KG1 (cell line): ENCODE measurements around the gene P2RX2.
"Not testable (repeated sequence)": the region's sequence is repeated elsewhere in the genome, so short reads cannot be mapped to it uniquely, and the experiment has no call there.

Source experiments
- DNase-seq: peaks from one replicate; lab custom pipeline; 2025; lab: John Stamatoyannopoulos, UW

P2RX2 gene

DNA sequence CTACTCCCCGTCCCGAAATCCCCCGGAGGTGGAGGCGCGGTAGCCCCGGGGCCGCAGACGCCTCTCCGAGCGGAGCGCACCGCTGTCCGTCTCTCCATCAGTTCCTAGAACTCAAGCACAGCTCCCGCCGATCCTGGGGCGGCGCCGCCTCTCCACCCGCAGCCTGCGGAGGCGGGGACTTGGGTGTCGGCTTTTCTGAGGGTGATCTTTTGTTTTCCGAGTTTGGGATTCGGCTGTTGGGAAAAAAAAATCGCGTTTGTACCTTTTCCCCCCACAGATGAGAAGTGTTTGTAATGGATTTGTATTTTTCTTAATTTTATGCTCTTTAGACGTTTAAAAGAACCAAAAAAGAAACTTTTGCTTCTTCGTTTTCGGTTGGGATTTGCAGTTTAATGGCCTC is 34.8 kb upstream of the P2RX2 start:
- DNase-seq: no peak

DNA sequence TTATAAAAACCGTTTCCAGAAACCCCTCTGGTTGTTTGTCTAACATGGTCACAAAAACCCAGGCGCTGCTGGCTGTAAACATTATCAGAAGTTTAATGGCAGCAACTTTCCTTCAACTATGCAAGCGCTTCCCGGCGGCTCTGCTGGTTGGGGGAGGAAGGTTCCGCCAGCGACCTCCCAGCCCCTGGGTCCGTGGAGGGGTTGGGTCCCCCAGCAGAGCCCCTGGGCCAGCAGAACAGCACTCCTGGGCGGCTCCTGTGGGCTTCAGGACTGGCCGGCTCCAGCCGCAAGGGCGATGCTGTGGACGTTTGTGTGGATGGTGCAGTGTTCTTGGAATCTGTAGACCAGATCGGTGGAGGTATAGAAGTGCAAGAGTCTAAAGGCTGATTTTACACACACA is 34.1 kb upstream of the P2RX2 start:
- no peak for DNase-seq

DNA sequence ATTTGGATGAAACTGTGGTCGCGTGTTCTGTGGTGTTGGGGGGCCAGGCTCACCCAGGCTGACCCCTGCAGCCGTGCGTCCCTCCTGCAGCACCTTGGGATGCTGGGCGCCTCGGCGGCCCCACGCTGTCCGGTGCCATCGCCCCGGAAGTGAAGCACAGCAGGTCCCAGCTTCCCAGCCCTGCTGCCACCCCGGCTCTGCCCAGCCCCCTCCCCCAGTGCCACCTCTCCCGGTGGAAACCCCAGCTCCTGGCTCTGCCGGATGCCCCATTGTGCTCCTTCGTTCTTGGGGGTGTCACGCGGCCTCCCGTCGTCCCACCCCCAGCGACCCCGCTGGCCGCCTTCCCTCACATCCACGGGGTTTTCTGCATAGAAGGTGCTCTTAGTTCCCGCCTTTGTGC is 33.4 kb upstream of the P2RX2 start:
- no peak for DNase-seq

DNA sequence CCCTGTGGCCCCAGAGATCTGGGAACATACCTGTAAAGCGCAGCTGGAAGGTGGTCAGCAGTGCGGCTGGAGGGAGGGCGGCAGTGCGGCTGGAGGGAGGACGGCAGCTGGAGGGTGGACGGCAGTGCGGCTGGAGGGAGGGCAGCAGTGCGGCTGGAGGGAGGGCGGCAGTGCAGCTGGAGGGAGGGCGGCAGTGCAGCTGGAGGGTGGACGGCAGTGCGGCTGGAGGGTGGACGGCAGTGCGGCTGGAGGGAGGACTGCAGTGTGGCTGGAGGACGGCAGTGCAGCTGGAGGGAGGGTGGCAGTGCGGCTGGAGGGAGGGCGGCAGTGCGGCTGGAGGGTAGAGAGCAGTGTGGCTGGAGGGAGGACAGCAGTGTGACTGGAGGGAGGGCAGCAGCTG is 31.6 kb upstream of the P2RX2 start:
- DNase-seq: no peak

DNA sequence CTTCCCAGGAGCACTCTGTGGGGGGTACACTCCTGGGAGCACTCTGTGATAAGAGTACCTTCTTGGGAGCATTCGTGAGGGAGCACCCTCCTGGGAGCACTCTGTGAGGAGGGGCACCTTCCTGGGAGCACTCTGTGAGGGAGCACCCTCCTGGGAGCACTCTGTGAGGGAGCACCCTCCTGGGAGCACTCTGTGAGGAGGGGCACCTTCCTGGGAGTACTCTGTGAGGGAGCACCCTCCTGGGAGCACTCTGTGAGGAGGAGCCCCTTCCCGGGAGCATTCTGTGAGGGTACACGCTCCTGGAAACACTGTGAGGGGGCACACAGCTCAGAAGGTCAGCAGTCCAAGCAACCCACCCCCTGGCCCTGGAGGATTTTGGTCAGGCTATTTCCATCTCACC is 30.8 kb upstream of the P2RX2 start:
- DNase-seq: no peak

DNA sequence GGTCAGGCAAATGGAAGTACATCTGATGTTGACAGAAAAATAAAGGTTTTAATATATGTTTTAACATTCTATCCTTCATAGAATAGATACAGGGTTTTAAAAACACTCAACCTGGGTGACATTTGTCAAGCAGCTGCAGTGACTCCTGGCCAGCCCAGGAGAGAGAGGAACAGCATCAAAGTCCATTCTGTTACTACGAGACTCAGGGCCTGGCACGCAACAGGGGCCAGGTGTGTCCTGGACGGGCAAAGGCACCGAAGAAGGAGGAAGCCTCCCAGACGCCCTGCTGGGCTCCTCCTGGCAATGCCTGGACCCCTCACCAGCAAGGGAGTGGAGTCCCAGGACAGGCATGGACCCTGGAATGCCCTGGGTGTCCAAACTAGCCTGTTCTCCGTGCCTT is 30.3 kb upstream of the P2RX2 start:
- no peak for DNase-seq

DNA sequence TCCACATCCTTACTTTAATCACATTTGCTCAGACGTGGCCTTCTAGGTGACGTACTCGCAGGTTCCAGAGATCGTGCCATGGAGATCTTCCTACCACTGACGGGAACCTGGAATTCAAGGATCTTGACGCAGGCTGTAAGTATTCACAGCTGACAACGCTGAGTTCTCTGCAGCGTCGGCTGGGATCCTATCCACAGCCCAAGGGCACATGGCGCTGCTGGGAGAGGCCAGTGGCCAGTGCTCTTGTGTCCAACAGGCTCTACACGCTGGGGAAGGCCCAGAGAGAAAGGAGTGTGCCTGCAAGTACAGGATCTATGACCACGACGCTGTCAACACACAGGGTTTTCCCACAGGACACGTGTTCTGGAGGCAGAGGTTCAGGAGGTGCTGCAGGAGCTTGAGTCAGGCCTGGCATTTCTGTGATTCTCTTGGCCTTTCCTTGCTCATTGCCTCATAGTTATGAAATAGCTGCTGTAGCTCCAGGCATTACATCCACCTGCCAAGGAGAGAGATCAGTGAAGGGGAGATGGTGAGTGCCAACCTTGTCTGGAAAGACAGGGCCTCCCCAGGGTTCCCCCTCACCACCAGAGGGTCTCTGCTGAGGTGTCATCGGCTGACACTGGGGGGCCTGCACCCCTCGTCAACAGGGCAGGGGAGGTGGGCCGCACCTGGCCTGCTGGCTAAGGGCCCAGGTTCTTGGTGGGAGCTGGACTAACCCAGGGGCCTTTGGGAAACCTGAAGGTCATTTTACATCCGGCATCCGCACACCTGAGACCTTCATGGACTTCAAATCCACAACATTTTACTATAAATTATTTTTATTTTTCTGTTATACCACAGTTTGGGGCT is 29.5 kb upstream of the P2RX2 start:
- DNase-seq: no peak

DNA sequence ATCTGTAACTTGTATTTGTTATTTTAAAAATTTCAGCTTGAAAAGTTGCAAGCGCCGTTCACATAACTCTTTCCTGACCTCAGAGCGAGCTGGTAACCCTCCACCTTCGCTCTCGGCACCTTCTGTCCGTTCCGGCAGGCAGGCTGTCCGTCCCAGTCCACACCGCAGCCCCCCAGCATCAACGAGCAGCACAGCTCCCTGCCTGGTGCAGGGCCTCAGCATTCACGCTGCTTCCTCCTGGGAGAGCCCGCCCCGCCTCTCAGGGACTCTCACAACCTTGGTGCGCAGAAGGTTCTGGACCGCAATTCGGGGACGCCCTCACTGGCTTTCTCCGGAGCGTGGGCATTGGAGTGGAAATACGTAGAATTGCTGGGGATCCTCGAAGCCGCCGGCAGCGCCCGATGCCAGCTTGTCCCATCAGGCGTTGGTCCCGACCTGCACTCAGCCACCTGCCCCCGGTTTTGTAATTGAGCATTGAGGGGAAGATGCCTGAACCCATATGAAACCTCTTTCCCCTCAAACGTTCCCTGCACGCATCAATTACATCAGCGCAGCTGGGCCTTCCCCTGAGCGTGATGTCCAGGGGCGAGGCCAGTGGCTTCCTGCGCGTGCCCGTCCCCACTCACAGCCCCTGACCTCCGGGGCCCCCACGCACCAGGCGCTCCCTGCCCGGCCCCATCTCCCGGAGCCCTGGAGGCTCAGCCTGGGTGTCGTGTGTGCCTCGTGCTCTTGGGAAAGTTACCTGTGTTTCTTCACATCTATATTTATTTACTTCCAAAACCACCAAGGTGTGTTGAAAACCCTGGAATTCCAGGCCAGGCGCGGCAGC is 27.3 kb upstream of the P2RX2 start:
- DNase-seq: no peak

DNA sequence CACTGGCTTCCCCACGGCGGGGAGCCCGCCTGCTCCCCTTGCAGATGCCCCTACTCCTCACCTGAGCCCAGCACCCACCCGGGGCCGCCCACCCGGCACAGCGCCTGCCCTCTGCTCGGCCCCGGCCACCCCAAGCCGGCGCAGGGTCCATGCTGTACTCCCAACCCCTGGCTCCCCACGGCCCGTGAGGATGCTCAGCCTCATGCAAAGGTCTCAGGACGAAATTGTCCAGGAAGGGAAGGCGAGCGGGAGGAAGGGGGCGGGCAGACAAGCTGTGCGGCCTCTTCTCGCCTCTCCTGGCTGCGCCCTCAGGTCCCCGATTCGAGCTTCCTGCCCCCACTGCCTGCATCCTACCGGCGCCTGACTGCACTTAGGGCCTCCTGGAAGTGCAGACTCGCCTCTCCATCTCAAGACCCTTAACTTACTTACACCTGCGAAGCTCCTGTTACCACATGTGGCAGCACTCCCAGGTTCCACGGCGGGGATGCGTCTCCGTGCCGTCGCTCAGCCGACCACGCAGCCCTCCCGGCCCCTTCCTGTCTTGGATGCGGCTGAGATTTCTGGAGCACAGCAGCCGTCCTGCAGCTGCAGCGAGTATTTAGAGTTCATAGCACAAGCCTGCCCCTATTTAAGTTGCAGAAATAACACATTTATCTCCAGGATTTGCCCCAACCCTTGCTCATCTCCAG is 26.1 kb upstream of the P2RX2 start:
- no peak for DNase-seq

DNA sequence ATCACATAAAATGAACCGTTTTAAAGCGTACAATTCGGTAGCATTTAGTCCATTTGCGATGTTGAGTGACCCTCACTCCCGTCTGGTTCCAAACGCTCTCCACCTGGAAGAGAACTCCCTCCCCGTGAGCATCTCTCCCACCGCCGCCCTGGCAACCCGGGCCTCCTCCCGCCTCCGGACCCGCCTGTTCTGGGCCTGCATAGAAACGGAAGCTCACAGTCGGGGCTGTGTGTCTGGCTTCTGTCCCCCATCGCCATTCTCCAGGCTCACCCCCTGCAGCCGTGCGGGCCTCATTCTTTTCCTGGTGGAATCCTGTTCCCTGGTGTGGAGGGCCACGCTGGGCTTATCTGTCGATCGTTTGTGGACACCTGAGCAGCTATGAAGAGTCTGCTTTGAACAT is 25.5 kb upstream of the P2RX2 start:
- no peak for DNase-seq

DNA sequence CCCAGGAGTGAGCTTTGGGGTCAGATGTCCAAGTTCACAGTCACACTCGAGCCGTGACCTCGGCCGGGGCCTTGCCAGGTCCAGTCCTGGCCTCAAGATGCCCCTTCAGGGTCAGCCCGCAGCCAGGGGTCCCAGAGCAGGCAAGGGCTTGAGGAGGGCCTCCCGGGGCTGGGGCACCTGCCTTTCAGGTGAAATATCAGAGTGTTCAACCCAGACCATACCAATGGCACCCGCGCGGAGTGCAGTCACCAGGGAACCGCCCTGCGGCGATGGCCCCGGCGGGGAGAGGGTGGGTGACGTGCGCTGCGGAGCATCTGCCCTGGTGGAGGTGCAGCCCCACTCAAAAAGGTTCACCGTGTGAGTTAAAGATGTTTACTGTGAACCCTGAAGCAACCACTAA is 25.1 kb upstream of the P2RX2 start:
- DNase-seq: no peak

DNA sequence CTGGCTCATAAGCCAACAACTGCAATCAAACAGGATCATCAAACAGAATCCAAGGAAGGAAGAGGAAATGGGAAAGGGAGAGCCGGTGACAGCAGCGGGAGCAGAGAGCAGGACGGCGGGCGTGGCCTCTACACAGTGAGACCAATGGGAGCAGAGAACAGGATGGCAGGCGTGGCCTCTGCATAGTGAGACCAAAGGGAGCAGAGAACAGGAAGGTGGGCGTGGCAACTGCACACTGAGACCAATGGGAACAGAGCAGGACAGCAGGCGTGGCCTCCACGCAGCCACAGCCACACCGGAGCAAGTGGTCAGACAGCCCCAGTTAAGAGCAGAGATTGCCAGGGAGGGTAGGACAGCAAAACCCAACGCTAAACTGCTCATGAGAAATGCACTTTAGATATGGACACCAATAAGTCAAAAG is 24.6 kb upstream of the P2RX2 start:
- DNase-seq: no peak

DNA sequence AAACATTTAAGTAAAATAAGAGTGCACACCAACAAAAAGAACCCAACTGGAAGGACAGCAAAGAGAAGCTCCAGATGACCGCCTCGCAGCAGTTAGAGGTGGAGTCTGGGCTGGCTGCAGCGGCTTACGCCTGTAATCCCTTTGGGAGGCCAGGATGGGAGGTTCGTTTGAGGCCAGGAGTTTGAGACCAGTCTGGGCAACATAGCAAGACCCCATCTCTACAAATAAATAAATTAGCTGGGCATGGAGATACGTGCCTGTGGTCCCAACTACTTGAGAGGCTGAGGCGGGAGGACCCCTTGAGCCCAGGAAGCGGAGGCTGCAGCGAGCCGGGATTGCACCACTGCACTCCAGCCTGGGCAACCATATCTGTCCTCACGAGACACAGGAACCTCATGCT is 23.4 kb upstream of the P2RX2 start:
- no peak for DNase-seq

DNA sequence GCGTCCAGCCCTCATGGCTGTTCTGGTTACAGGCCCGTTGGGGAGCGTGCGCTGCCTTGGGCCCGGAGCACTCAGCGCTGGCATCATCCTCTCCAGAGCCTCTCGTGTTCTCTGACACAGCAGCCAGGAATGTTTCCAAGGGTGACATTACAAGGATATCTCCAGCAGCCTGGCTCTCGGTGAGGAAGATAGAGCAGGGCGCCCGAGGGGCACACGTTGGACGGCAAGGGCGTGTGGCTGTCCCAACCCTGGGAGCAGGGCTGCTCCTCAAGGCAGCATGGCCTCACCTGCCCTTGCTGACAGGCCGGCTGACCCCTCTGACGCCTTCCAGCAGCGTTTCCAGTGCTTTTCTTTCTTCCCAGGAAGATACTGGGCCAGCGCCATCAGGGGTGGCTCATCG is 22.6 kb upstream of the P2RX2 start:
- DNase-seq: no peak

DNA sequence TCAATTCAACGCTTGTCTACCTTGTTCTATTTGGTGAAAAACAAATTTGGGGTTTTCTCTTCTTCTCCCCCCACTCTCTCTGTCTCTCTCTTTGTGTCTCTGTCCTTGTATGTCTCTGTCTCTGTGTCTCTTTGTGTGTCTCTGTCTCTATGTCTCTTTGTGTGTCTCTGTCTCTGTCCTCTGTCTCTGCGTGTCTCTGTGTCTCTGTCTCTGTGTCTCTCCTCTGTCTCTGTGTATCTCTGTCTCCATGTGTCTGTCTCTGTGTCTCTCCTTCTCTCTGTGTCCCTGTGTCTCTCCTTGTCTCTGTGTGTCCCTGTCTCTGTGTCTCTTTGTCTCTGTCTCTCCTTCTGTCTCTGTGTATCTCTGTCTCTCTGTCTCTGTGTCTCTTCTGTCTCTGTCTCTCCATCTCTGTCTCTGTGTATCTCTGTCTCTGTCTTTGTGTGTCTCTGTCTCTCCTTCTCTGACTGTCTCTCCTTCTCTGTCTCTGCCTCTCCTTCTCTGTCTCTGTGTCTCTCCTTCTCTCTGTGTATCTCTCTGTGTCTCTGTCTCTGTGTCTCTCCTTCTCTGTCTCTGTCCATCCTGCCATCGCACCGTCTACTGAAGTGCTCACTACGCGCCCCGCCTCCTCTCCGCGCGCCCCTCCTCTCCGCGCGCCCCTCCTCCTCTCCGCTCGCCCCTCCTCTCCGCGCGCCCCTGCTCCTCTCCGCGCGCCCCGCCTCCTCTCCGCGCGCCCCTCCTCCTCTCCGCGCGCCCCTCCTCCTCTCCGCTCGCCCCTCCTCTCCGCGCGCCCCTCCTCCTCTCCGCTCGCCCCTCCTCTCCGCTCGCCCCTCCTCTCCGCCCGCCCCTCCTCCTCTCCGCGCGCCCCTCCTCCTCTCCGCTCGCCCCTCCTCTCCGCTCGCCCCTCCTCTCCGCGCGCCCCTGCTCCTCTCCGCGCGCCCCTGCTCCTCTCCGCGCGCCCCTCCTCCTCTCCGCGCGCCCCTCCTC is 21.0 kb upstream of the P2RX2 start:
- no peak for DNase-seq

DNA sequence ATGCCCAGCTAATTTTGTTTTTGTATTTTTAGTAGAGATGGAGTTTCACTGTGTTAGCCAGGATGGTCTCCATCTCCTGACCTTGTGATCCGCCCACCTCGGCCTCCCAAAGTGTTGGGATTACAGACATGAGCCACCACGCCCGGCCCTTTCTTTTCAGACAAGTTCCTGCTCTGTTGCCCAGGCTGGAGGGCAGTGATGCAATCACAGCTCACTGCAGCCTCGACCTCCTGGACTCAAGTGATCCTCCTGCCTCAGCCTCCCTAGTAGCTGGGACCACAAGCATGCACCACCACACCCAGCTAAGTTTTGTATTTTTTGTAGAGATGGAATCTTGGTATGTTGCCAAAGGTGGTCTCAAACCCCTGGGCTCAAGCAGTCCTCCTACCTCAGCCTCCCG is 19.1 kb upstream of the P2RX2 start:
- DNase-seq: not testable (repeated sequence)

DNA sequence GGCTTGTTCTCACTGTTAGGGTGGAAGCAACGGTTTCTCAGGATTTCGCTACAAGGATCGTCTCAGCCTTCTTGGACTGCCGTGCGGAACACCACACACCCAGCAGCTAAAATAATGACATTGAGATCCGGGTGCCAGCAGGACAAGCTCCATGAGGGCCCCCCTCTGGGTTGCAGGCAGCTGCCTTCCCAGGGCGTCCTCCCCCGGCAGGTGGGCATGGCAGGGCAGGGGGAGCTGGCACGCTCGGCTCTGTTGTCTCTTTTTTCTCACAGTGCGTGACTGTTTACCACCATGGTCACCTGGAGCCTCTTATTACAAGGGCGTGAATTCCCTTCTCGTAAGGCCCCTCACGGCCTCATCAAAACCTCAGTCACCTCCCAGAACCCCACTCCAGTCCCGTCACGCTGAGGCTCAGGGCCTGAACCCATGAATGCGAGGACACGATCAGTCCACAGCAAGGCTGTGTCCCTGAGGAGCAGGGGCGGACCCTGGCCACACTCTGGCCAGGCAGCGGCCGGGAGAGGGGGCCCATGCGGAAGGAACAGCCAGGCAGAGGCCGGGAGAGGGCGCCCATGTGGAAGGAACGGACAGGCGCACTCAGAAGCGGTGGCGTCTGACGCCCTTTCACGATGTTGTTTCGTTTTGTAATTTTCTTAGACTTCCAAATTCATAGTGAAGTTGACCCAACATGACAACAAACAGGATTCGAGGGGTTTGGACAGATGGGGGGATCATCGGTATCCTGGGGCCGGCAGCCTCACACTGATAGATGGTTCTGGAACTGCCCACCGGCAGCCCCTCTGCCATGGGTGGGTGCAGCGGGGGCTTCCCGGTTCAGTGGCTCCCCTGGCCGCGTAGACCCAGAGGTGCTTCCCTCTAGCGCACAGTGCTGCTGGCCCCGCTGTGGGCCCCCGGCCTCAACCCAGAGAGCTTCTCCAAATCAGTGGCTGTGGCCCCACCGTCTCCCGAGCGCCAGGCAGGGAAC is 18.2 kb upstream of the P2RX2 start:
- no peak for DNase-seq

DNA sequence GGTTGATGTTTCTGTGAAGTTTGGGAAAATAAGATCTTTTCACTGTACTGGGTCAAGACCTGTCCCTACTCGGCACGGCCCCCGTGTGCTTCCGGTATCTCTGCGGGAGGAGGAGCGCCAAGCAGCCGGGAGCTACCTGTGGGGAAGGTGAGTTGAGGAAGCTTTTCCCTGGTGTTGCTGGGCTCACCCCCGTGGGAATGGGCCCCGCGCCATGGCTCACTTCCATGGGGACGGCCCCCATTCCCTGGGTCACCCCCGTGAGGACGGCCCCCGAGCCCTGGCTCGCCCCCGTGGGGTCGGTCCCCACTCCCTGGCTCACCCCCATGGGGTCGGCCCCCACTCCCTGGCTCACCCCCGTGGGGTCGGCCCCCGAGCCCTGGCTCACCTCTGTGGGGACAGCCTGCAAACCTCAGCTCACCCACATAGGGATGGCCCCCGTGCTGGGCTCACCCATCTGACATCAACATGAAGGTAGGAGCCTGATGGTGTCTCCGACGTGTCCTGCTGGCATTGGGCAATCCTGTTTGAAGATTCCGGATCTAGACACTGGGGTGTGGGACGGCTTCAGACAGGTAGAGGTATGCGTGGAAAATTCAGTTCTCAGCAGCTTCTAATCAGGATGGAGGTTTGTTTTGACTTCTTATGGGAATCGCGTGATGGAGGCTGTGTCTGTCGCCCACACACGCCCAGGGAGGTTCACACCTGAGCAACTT is 17.2 kb upstream of the P2RX2 start:
- DNase-seq: no peak

DNA sequence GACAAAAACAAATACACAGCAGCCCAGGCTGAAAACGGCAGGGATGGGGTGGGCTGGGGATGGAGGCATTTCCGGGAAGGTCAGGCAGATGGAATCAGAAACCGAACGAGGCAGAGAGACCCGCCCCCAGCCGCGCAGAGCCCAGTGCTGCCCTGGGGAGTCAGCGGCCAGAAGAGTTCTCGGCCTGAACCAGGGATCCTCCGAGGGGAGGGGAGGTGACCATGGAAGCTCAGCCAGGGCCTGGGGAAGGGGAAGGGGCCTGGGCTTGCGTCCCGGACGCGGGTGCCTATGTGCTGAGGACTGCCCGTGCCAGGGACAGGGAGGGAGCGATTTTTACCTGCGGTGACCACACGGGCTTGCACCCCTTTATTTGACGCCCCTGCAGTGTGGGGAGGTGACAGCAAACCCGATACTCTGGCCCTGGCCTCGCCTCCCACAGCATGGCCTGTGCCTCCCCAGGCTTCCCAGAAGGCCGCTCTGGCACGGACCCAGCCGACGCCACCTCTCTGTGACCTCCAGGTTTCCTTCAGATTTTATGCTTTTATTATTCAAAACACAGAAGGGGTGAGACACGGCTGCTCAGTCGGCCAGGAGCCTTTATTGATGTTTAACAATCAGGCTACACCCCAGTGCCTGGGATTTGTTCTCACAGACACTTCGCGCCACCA is 15.9 kb upstream of the P2RX2 start:
- DNase-seq: no peak
